CD14-positive monocyte (primary cell): ENCODE results near the gene JAM3. TPM values are rescaled to one million over a fixed set of nuclear protein-coding genes. Genes with fewer than 3 reads are reported as not detected.

ENCODE experiments used
- DNase-seq, 3 donors: peaks; one replicate each; pipeline ENCODE4 v3.0.0-alpha.2; 2011 to 2022
- H2AFZ ChIP-seq: 2 replicates; pipeline ENCODE4 v1.6.0; 2012; ENCODE audit warnings: mild to moderate bottlenecking, low read depth, low read length, inconsistent platforms; ENCODE audit not compliant: insufficient read depth, poor library complexity, severe bottlenecking
- H3K27ac ChIP-seq, 2 donors: 1 replicate in 1 of 2; 2 replicates in 1 of 2; pipeline ENCODE4 v1.5.1; 2012 to 2013; ENCODE audit warnings: low read length in 2 of 2, control low read depth in 1 of 2, inconsistent platforms in 1 of 2, low read depth in 1 of 2, mild to moderate bottlenecking in 1 of 2
- H3K27me3 ChIP-seq, 2 donors: one replicate each; pipeline versions ENCODE4 v1.6.0 to v1.6.1; 2011 to 2013; ENCODE audit warnings: low read length in 2 of 2; ENCODE audit not compliant: control insufficient read depth in 2 of 2, insufficient read depth in 2 of 2
- H3K36me3 ChIP-seq, 2 donors: replicated peaks in 1 of 2; 1 replicate in 1 of 2; 2 replicates in 1 of 2; pipeline versions ENCODE4 v1.5.1 to v1.6.1; 2012 to 2013; ENCODE audit warnings: low read length in 2 of 2, control low read depth in 1 of 2, inconsistent platforms in 1 of 2, mild to moderate bottlenecking in 1 of 2; ENCODE audit not compliant: insufficient read depth in 2 of 2, control insufficient read depth in 1 of 2
- H3K4me1 ChIP-seq, 2 donors: 1 replicate in 1 of 2; 2 replicates in 1 of 2; pipeline versions ENCODE4 v1.5.1 to v1.6.1; 2012 to 2013; ENCODE audit warnings: low read length in 2 of 2, control low read depth in 1 of 2, inconsistent platforms in 1 of 2, mild to moderate bottlenecking in 1 of 2, moderate library complexity in 1 of 2; ENCODE audit not compliant: insufficient read depth in 2 of 2, control insufficient read depth in 1 of 2
- H3K4me2 ChIP-seq: replicated peaks from 2 replicates; pipeline ENCODE3; 2012; ENCODE audit warnings: low read length, moderate library complexity, mild to moderate bottlenecking; ENCODE audit not compliant: poor library complexity, severe bottlenecking; ENCODE audit errors: extremely low read depth
- H3K4me3 ChIP-seq, 3 experiments: fragments of 200-600 bp in 1 of 3; sonication (generic) in 1 of 3; replicated peaks in 1 of 3; 1 replicate in 2 of 3; 2 replicates in 1 of 3; pipeline ENCODE4 v1.5.1; 2011 to 2013; ENCODE audit warnings: low read length in 3 of 3, mild to moderate bottlenecking in 3 of 3, control low read depth in 2 of 3, low read depth in 2 of 3, inconsistent platforms in 1 of 3, moderate library complexity in 1 of 3
- H3K79me2 ChIP-seq: 2 replicates; pipeline ENCODE4 v1.6.0; 2012; ENCODE audit warnings: mild to moderate bottlenecking, control low read depth, inconsistent platforms, low read length, moderate library complexity; ENCODE audit not compliant: insufficient read depth
- H3K9ac ChIP-seq: 2 replicates; pipeline ENCODE4 v1.6.0; 2017; ENCODE audit warnings: low read length, mild to moderate bottlenecking; ENCODE audit not compliant: insufficient read depth, poor library complexity, severe bottlenecking
- H3K9me3 ChIP-seq, 2 donors: replicated peaks in 1 of 2; 1 replicate in 1 of 2; 2 replicates in 1 of 2; pipeline versions ENCODE4 v1.5.1 to v1.6.1; 2012 to 2013; ENCODE audit warnings: low read length in 2 of 2, control low read depth in 1 of 2; ENCODE audit not compliant: control insufficient read depth in 1 of 2, insufficient read depth in 1 of 2
- H4K20me1 ChIP-seq: 2 replicates; pipeline ENCODE4 v1.6.0; 2012; ENCODE audit warnings: mild to moderate bottlenecking, low read length, control low read depth, moderate library complexity; ENCODE audit not compliant: insufficient read depth
- H3K27ac Mint-ChIP-seq, 7 donors: one replicate each; pipeline ENCODE4 v1.8.0; 2020; ENCODE audit warnings: mild to moderate bottlenecking in 7 of 7, mixed read lengths in 7 of 7, moderate library complexity in 6 of 7, inconsistent platforms in 2 of 7
- H3K27me3 Mint-ChIP-seq, 3 donors: one replicate each; pipeline ENCODE4 v1.8.0; 2021 to 2022; ENCODE audit warnings: low read depth in 3 of 3, mild to moderate bottlenecking in 3 of 3, mixed read lengths in 3 of 3, moderate library complexity in 3 of 3, inconsistent platforms in 1 of 3
- H3K36me3 Mint-ChIP-seq, 2 donors: one replicate each; pipeline ENCODE4 v1.8.0; 2020; ENCODE audit warnings: mixed read lengths in 2 of 2, inconsistent platforms in 1 of 2, mild to moderate bottlenecking in 1 of 2
- H3K4me1 Mint-ChIP-seq: one replicate; pipeline ENCODE4 v1.8.0; 2020; ENCODE audit warnings: mild to moderate bottlenecking, mixed read lengths
- H3K4me3 Mint-ChIP-seq, 2 donors: one replicate each; pipeline ENCODE4 v1.8.0; 2020; ENCODE audit warnings: mild to moderate bottlenecking in 2 of 2, mixed read lengths in 2 of 2, moderate library complexity in 1 of 2
- H3K9me3 Mint-ChIP-seq, 7 donors: one replicate each; pipeline ENCODE4 v1.8.0; 2020 to 2022; ENCODE audit warnings: mixed read lengths in 7 of 7, mild to moderate bottlenecking in 6 of 7, moderate library complexity in 6 of 7, inconsistent platforms in 2 of 7
- WGBS: methylation state at CpG from one replicate; pipeline ENCODE4 v1.1.5; 2013; ENCODE audit warnings: missing lambda C conversion rate; ENCODE audit not compliant: insufficient coverage; 5-methylcytosine and 5-hydroxymethylcytosine counted together
- intact Hi-C, 2 donors: fragments of 100-400 bp; cut with micrococcal nuclease; formaldehyde crosslinking; loops; one replicate each; pipeline versions ENCODE4 v1.15.0 to v1.15.1; 2023
- polyA plus RNA-seq, 3 donors: library from polyadenylated mRNA; depleted of rRNA in 1 of 3; unstranded in 2 of 3; stranded (reverse) in 1 of 3; fragments of 300-500 nt in 2 of 3; fragments of >200 nt in 1 of 3; fragmentation: Illumina TruSeq in 2 of 3; gene quantifications; 1 replicate in 2 of 3; 2 replicates in 1 of 3; pipeline ENCODE4 v1.2.3, GENCODE V29; 2012 to 2021
- TF ChIP-seq, protein P1 (sequence below): fragments of 200-600 bp; IDR thresholded peaks from one replicate; pipeline ENCODE4 v1.8.0; 2022; ENCODE audit warnings: antibody characterized with exemption, mild to moderate bottlenecking

Gene JAM3
- polyA plus RNA-seq, 3 donors: 0.03 to 0.25 (median 0.12) TPM

DNA sequence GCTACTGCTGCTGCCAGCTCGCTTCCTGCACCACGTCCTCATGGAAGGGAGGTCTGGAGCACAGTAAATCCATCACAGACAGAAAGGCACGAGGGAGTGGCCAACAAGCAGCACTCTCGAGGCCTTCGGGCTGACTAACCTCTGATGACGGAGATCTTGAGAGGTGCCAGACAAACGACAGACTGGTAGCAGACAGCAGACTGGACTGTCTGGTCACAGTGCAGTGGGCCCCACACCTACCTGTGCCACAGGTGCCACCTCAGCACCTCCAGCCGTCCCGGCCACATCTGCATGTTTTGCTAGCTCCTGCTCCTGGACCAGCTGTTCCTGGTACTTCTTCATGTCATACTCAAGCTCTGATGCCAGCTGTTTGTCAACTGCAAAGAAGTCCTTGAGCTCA, 90.8 kb downstream of the JAM3 start:
- Histone ChIP-seq H3K4me3 (no peak overlapping the region), H3K4me1 (no peaks in the 10 kb centered on the region), H4K20me1 (no peaks in the 10 kb centered on the region), H3K9ac (no peak overlapping the region), H3K79me2 (no peaks in the 10 kb centered on the region), H3K27ac (no peak overlapping the region), H3K27me3 (no peaks in the 10 kb centered on the region), H2AFZ (no peak overlapping the region), H3K36me3 (peaks cover 69 to 100% of the 10 kb centered on the region in 2 donors), H3K4me2 (no peak overlapping the region), H3K9me3 (no peaks in the 10 kb centered on the region)
- H3K36me3 Mint-ChIP-seq: peaks cover 87 to 94% of the 10 kb centered on the region in 2 donors
- intact Hi-C loops: no loop called here
- no peak overlapping the region for H3K4me3 Mint-ChIP-seq
- DNase-seq: no peak
- H3K4me1 Mint-ChIP-seq: no peaks in the 10 kb centered on the region
- no peak overlapping the region for H3K27ac Mint-ChIP-seq
- TF ChIP-seq, protein P1, sequence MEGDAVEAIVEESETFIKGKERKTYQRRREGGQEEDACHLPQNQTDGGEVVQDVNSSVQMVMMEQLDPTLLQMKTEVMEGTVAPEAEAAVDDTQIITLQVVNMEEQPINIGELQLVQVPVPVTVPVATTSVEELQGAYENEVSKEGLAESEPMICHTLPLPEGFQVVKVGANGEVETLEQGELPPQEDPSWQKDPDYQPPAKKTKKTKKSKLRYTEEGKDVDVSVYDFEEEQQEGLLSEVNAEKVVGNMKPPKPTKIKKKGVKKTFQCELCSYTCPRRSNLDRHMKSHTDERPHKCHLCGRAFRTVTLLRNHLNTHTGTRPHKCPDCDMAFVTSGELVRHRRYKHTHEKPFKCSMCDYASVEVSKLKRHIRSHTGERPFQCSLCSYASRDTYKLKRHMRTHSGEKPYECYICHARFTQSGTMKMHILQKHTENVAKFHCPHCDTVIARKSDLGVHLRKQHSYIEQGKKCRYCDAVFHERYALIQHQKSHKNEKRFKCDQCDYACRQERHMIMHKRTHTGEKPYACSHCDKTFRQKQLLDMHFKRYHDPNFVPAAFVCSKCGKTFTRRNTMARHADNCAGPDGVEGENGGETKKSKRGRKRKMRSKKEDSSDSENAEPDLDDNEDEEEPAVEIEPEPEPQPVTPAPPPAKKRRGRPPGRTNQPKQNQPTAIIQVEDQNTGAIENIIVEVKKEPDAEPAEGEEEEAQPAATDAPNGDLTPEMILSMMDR: no peak
- H3K27me3 Mint-ChIP-seq: peaks cover 0 to 2% (median 0%) of the 10 kb centered on the region in 3 donors
- peaks cover 0 to 3% (median 0%) of the 10 kb centered on the region in 7 donors for H3K9me3 Mint-ChIP-seq
- over 99% methylated on average over 9 of the region's 9 CpGs for WGBS

DNA sequence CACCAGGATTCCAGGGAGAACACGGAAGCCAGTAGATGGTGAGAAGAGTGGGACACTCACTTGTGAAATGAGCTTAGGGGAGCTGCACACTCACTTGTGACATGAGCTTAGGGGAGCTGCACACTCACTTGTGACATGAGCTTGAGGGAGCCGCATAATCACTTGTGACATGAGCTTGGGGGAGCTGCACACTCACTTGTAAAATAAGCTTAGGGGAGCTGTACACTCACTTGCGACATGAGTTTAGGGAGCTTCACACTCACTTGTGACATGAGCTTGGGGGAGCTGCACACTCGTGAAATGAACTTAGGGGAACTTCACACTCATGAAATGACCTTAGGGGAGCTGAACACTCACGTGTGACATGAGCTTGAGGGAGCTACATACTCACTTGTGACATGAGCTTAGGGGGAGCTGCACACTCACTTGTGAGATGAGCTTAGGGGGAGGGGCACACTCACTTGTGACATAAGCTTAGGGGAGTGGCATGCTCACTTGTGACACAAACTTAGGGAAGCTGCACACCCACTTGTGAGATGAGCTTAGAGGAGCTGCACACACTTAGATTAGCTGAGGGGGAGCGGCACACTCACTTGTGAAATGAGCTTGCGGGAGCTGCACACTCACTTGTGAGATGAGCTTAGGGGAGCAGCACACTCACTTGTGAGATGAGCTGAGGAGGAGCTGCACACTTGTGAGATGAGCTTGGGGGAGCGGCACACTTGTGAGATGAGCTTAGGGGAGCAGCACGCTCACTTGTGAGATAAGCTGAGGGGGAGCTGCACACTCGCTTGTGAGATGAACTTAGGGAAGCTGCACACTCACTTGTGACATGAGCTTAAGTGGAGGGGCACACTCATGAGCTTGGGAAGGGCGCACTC, 95.9 kb downstream of the JAM3 start:
- Histone ChIP-seq H3K27me3 (no peaks in the 10 kb centered on the region), H3K4me2 (no peak overlapping the region), H3K27ac (no peak overlapping the region), H4K20me1 (no peaks in the 10 kb centered on the region), H3K4me1 (no peaks in the 10 kb centered on the region), H2AFZ (no peak overlapping the region), H3K79me2 (no peaks in the 10 kb centered on the region), H3K4me3 (no peak overlapping the region), H3K9me3 (no peaks in the 10 kb centered on the region), H3K36me3 (peaks cover 68 to 84% of the 10 kb centered on the region in 2 donors), H3K9ac (no peak overlapping the region)
- WGBS: 91% methylated on average over 9 of the region's 11 CpGs
- H3K36me3 Mint-ChIP-seq: peaks cover 80 to 91% of the 10 kb centered on the region in 2 donors
- intact Hi-C loops: no loop called here
- no peak overlapping the region for H3K4me3 Mint-ChIP-seq
- H3K4me1 Mint-ChIP-seq: no peaks in the 10 kb centered on the region
- H3K27ac Mint-ChIP-seq: peak overlapping the region in 1 of 7 donors; percentile 15
- TF ChIP-seq, protein P1: no peak
- H3K27me3 Mint-ChIP-seq: peaks cover 0 to 2% (median 0%) of the 10 kb centered on the region in 3 donors
- peaks cover 0 to 3% (median 2%) of the 10 kb centered on the region in 7 donors for H3K9me3 Mint-ChIP-seq
- no peak for DNase-seq
